Right cardiac atrium (tissue), 5 donors: ENCODE results near the gene PLA2R1. TPM values are rescaled to one million over a fixed set of nuclear protein-coding genes. Genes with fewer than 3 reads are reported as not detected.

ENCODE experiments used
- ATAC-seq, 2 donors: fragments of 200-7000 bp; cut with Tn5 transposase; one replicate each; pipeline versions ENCODE4 v1.8.0 to v1.9.1; 2020; ENCODE audit warnings: moderate library complexity in 2 of 2, mild to moderate bottlenecking in 1 of 2
- DNase-seq, 3 donors: peaks; one replicate each; pipeline ENCODE4 v3.0.0-alpha.2; 2020
- H3K27ac ChIP-seq: one replicate; pipeline ENCODE4 v1.5.1; 2013; ENCODE audit warnings: mild to moderate bottlenecking, low read length, control low read depth, moderate library complexity
- H3K27me3 ChIP-seq: one replicate; pipeline ENCODE4 v1.6.1; 2013; ENCODE audit not compliant: control insufficient read depth, insufficient read depth
- H3K4me1 ChIP-seq: one replicate; pipeline ENCODE4 v1.6.1; 2013; ENCODE audit warnings: low read length; ENCODE audit not compliant: control insufficient read depth, insufficient read depth
- H3K4me3 ChIP-seq: one replicate; pipeline ENCODE4 v1.5.1; 2013; ENCODE audit warnings: low read length, control low read depth
- H3K9me3 ChIP-seq: one replicate; pipeline ENCODE4 v1.6.1; 2013; ENCODE audit warnings: low read length; ENCODE audit not compliant: control insufficient read depth
- WGBS: extraction: QIAGEN DNeasy Blood & Tissue Kit; methylation state at CpG from one replicate; pipeline ENCODE4 v1.1.7; 2013; 5-methylcytosine and 5-hydroxymethylcytosine counted together
- intact Hi-C, 4 donors: fragments of 100-400 bp; cut with DNase I; formaldehyde crosslinking; loops; one replicate each; pipeline versions ENCODE4 v1.11.0 to v1.14.0; 2022 to 2023
- polyA plus RNA-seq: library from polyadenylated mRNA; stranded (reverse); fragments of 200-250 nt; gene quantifications from one replicate; pipeline ENCODE4 v1.2.3, GENCODE V29; 2013
- total RNA-seq, 4 donors: library from RNA; stranded (reverse); fragmentation: NEBNext Ultra II Directional; extraction: Animal tissue kit (Norgen Biotek cat#: 25700); gene quantifications; one replicate each; pipeline ENCODE4 v1.2.1, GENCODE V29; 2021
- donor health status: healthy with polysubstance abuse.
- donor health status: DM: no; HTN: yes; CAD: no.
- donor health status: DM: no; HTN: no; CAD: no.
- donor health status: DM: no; HTN: yes; CAD: no; lungs with severe emphysema.
- donor health status: DM: yes; HTN: yes; CAD: no.

Gene PLA2R1
- total and polyA plus RNA-seq, 5 donors: 1.8 to 5.9 (median 4.7) TPM

DNA sequence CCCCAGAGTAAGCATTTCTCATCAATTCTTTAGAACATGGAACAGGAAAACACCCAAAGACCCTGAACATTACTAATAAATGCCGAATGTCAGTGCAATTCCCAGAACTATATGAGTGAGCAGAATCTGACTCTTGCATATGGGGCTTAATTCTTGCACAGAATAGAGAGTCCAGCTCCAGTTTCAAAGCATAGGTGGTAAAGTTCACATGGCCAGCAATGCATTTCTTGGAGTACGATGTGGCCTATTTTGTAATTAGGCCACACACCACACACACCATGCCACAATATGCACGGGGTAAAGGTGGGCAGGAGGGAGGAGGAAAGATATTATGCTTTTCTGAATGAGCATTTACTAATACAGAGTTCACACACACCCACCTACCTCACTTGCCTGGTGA is 56.5 kb downstream of the PLA2R1 start:
- H3K4me1 ChIP-seq: no peaks in the 10 kb centered on the region
- DNase-seq: no peak
- WGBS: 84% methylated on average over 3 of the region's 3 CpGs
- no peak overlapping the region for H3K27ac ChIP-seq
- no peaks in the 10 kb centered on the region for H3K27me3 ChIP-seq
- H3K4me3 ChIP-seq: no peak overlapping the region
- no peaks in the 10 kb centered on the region for H3K9me3 ChIP-seq
- ATAC-seq: no peak
- intact Hi-C loops: no loop called here

DNA sequence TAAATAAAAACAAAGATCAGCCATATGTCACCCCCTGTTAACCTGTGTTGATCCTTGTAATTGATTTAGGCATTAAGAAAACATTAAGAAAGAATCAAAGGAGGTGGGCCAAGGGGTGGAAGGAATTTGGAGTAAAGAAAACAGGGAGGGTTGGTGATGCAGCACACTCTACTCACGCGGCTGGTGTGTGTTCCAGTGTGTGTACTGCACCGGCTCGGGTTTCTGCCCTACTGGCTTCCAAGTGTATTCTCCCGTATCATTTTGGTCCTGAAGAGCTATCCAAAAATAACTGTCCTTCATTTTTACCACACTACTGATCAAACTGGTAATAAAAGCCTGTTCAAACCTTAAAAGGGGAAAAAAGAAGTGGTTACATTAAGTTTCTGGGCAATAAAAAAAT is 56.9 kb downstream of the PLA2R1 start:
- Histone ChIP-seq H3K27ac (no peak overlapping the region), H3K27me3 (no peaks in the 10 kb centered on the region), H3K9me3 (no peaks in the 10 kb centered on the region), H3K4me1 (no peaks in the 10 kb centered on the region), H3K4me3 (no peak overlapping the region)
- intact Hi-C loops: no loop called here
- 77% methylated on average over 5 of the region's 5 CpGs for WGBS
- ATAC-seq (no peak), DNase-seq (no peak)

DNA sequence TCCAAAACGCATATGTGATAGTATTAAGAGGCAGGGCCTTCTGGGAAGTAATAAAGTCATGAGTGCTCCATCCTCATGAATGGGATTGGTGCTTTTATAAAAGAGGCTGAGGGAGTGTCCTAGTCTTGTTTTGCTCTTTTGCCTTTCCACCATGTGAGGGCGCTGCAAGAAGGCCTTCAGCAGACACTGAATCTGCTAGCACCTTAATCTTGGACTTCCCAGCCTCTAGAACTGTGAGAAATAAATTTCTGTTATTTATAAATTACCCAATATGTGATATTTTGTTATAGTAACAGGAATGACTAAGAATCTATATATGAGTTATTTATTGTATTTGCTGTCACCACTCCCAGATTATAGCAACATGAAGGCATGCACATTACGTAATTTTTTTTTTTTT is 63.5 kb downstream of the PLA2R1 start:
- no peak for ATAC-seq

DNA sequence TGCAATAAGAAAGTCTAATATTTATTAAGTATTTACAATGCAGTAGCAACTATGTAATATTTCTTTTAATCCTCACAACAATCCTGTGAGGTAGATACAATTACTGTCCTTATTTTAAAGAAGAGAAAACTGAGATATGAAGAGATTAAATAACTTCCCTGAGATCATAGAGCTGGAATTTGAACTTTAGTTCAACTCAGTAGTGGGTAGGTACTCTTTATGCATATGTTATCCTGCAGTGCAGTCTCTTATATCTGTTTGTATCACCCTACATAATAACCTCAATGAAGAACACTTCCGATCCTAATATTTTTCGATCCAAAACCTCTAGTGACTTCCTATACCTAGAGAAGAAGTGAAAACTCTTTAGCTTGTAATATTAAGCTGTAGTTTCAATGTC is 64.2 kb downstream of the PLA2R1 start:
- intact Hi-C loops: no loop called here
- H3K27me3 ChIP-seq: no peaks in the 10 kb centered on the region
- H3K4me1 ChIP-seq: peaks cover 4% of the 10 kb centered on the region
- DNase-seq (no peak), ATAC-seq (no peak)
- H3K4me3 ChIP-seq: no peak overlapping the region
- H3K9me3 ChIP-seq: no peaks in the 10 kb centered on the region
- 96% methylated on average over 2 of the region's 2 CpGs for WGBS
- H3K27ac ChIP-seq: no peak overlapping the region

More for the DNA sequence above, 63.5 kb downstream of the PLA2R1 start:
- no peak for DNase-seq
- Histone ChIP-seq H3K4me3 (no peak overlapping the region), H3K27me3 (no peaks in the 10 kb centered on the region), H3K27ac (no peak overlapping the region), H3K9me3 (no peaks in the 10 kb centered on the region), H3K4me1 (peaks cover 4% of the 10 kb centered on the region)
- WGBS: 92% methylated on average over 3 of the region's 3 CpGs
- intact Hi-C loops: no loop called here

DNA sequence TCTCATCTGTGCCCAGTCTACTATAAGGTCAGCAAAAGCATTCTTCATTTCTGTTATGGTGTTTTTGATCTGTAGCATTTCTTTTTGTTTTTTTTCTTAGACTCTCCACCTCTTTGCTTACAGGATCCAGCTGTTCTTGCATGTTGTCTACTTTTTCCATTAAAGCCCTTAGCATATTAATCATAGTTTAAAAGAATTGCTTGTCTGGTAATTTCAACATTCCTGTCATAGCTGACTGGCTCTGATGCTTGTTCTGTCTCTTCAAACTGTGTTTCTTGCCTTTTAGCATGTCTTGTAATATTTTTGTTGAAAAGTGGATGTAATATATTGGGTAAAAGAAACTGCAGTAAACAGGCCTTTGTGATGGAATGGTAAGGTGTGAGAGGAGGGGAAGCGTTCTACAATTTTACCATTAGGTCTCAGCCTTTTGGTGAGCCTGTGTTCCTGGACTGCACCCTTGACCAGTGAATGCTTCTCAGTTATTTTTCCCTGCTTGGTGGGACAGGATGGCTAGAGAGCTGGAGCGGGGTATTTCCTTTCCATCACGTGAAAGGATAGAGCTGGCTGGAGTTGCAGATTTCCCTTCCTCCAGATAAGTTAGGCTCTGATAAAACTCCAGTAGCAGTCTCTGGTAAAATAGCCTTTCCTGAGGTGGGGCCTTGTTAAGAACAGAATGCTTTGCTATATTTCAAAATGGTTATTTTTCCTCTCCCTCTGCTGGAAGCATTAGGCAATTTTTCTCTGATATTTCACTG is 65.4 kb downstream of the PLA2R1 start:
- H3K4me1 ChIP-seq: peaks cover 4% of the 10 kb centered on the region
- no peaks in the 10 kb centered on the region for H3K27me3 ChIP-seq
- no peaks in the 10 kb centered on the region for H3K9me3 ChIP-seq
- intact Hi-C loops: no loop called here
- DNase-seq (no peak), ATAC-seq (peak; percentile 89 to 95)
- H3K27ac ChIP-seq: peak overlapping the region; percentile 40
- no peak overlapping the region for H3K4me3 ChIP-seq
- 30% methylated on average over 3 of the region's 3 CpGs for whole genome bisulfite sequencing

DNA sequence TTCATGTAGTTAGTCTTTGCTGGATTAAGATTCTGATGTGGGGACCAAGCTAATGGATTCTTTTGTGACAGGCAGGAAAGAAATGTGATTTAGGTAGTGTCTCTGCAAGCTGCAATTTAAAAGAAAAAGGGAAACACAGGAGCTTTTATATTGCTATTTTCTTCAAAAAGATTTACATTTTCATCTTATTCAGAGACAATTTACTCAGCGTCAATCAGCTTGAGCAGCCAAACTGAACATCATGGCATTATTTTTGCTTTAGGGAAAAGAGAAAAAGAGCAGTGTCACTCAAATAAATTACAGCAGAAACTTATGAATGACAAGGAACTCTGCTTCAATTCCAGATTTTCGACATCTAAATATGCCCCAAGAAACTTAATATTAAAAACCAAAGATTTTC is 67.4 kb downstream of the PLA2R1 start:
- WGBS: 93% methylated on average over 2 of the region's 2 CpGs
- ATAC-seq: no peak
- H3K9me3 ChIP-seq: no peaks in the 10 kb centered on the region
- intact Hi-C loops: no loop called here
- no peak for DNase-seq
- H3K4me1 ChIP-seq: peaks cover 4% of the 10 kb centered on the region
- no peak overlapping the region for H3K4me3 ChIP-seq
- H3K27me3 ChIP-seq: no peaks in the 10 kb centered on the region
- no peak overlapping the region for H3K27ac ChIP-seq

DNA sequence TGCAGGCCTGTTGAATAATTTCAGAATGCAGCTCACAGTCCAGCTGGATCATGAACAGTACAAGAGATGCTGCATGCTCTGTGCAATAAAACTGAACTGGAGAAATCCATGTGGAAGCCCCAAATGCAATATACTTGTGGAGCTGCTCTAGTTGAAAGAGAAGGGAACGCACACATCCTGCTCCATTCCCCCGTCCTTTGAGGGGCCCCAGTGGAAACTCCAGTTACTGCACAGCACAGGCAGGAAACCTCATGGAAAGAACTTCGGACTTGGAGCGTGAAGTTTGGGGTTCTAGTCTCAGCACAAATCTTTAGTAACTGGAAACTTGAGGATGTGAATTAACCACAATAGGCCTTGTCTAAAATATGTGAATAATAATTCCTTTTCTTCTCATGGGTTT is 73.2 kb downstream of the PLA2R1 start:
- WGBS: 86% methylated on average over 4 of the region's 4 CpGs
- Histone ChIP-seq H3K27me3 (no peaks in the 10 kb centered on the region), H3K27ac (no peak overlapping the region), H3K4me3 (no peak overlapping the region), H3K9me3 (no peaks in the 10 kb centered on the region), H3K4me1 (no peaks in the 10 kb centered on the region)
- intact Hi-C loops: no loop called here
- DNase-seq (no peak), ATAC-seq (no peak)

DNA sequence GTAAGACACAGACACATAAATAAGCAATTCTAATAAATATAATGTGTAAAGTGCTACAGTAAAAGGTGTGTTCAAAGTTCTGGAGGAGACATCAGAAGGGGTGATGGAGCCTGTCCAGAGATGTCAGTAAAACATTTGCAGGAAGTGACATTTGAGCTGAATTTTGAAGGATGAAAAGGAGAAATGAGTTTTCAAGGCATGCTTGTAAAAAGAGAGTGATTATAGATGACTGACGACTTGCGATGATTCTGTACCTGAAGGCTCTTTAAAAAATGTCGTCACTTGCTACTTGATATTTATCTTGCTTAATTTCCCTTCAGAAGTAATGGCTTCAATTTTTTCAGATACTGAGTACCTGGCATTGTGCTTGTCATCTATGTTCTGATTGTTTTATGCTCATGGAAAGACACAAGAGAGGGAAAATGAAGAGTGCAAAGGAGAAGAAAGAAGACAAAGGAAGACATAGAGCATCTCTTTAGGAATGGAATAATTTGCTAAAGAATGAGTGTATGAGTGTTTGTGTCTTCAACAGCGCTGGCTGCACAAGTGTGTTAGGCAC is 73.9 kb downstream of the PLA2R1 start:
- Histone ChIP-seq H3K4me1 (no peaks in the 10 kb centered on the region), H3K9me3 (no peaks in the 10 kb centered on the region), H3K4me3 (no peak overlapping the region), H3K27me3 (no peaks in the 10 kb centered on the region), H3K27ac (no peak overlapping the region)
- intact Hi-C loops: no loop called here
- DNase-seq (no peak), ATAC-seq (no peak)
- 95% methylated on average over 4 of the region's 4 CpGs for WGBS

DNA sequence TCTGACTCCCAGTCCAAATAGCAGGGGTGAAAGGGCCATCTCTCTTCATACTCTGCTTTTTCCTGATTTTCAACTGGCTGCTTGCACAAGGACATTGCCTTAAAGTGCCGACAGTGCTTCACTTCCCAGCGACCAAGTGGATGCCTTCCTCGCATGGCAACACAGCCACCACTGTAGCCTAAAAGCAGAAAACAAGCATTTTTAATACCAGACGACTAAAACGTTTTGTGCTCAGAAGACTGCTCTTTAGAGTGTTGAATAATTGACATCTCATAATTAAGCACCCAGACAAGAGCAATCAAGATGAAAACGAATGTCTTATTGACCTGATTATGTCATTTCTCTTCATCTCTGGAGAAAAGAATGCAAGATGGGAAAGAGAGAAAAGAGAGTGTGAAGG is 75.2 kb downstream of the PLA2R1 start:
- H3K27ac ChIP-seq: no peak overlapping the region
- ATAC-seq: no peak
- no peak for DNase-seq
- H3K9me3 ChIP-seq: no peaks in the 10 kb centered on the region
- 78% methylated on average over 6 of the region's 6 CpGs for WGBS
- H3K27me3 ChIP-seq: no peaks in the 10 kb centered on the region
- no peaks in the 10 kb centered on the region for H3K4me1 ChIP-seq
- no peak overlapping the region for H3K4me3 ChIP-seq
- intact Hi-C loops: no loop called here

DNA sequence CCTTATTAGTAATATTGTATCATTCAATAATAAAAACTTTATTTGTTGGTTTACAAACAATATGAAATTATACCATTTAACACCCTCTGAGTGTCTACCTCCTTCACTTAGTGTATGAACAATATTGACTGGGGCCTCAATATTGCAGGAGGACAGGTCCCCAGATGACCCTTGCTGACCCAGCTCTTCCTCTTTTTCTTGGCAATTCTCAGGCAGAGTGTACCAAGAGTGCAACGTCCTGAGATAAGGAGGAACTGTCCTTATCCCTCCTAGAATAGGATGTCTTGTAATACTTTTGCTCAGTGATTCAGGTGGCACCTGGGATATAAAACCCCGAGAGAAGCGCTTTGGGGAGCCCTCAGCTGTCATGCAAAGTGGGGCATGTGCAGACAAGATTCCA is 76.8 kb downstream of the PLA2R1 start:
- ATAC-seq: no peak
- intact Hi-C loops: no loop called here
- 75% methylated on average over 3 of the region's 3 CpGs for WGBS

DNA sequence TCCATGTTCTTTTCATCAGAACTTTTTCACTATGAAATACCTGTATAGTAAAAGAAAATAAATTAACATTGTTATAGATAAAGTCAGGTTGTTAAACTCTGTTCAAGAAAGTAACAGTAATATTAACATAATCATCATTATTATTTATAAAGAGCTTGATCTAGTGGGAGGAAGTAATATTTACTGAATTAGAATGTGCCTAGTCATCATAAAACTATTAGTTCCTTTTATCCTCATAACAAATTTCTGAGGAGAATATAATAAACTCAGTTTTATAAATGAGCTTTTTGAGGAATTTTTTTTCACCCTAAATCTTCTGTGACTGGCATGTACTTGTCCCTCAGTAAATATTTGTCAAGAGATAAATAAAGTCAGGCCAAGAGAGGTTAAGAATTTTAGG is 78.4 kb downstream of the PLA2R1 start:
- no peak for ATAC-seq
- Histone ChIP-seq H3K4me1 (no peaks in the 10 kb centered on the region), H3K4me3 (no peak overlapping the region), H3K9me3 (no peaks in the 10 kb centered on the region), H3K27ac (no peak overlapping the region), H3K27me3 (no peaks in the 10 kb centered on the region)
- no peak for DNase-seq
- intact Hi-C loops: no loop called here

More for the DNA sequence above, 76.8 kb downstream of the PLA2R1 start:
- Histone ChIP-seq H3K4me1 (no peaks in the 10 kb centered on the region), H3K9me3 (no peaks in the 10 kb centered on the region), H3K4me3 (no peak overlapping the region), H3K27me3 (no peaks in the 10 kb centered on the region), H3K27ac (no peak overlapping the region)
- no peak for DNase-seq
